H4 (cell line): ENCODE data around the gene BAIAP2L2. TPM values are rescaled to one million over a fixed set of nuclear protein-coding genes. Genes with fewer than 3 reads are reported as not detected.
A peak's percentile ranks its signal among the peaks of the same experiment; 100 is the strongest.

Experiments
- DNase-seq: peaks from one replicate; pipeline ENCODE4 v3.0.0-alpha.2; 2015; ENCODE audit warnings: low spot score
- total RNA-seq: library from RNA; depleted of rRNA; stranded (reverse); fragments of >200 nt; shearing (Covaris generic); gene quantifications from 2 replicates; pipeline ENCODE4 v1.2.3, GENCODE V29; 2014

The BAIAP2L2 gene
- total RNA-seq, 1 experiment from 2014 or later, result not detected

GRCh38 chr22:38068641-38069371, 41.7 kb downstream of the BAIAP2L2 start:
- no peak for DNase-seq

GRCh38 chr22:38067761-38068360, 42.6 kb downstream of the BAIAP2L2 start:
- DNase-seq, result no peak

GRCh38 chr22:38067028-38067415, 43.5 kb downstream of the BAIAP2L2 start:
- no peak for DNase-seq

- DNase-seq, result no peak
These were observed 44.0 kb downstream of the BAIAP2L2 start for GRCh38 chr22:38066381-38067027.

GRCh38 chr22:38065539-38065938, 44.9 kb downstream of the BAIAP2L2 start:
- no peak for DNase-seq

GRCh38 chr22:38062791-38063190, 47.7 kb downstream of the BAIAP2L2 start:
- DNase-seq, result no peak

GRCh38 chr22:38056969-38057891, 53.3 kb downstream of the BAIAP2L2 start, which contains the start of gene PICK1:
PICK1 (plus strand) TSS chr22:38057404; CDS start chr22:38057810, 406 bp downstream.
- peak; percentile 90 for DNase-seq

GRCh38 chr22:38051900-38052862, 58.3 kb downstream of the BAIAP2L2 start:
- DNase-seq, result peak; percentile 72

- no peak for DNase-seq
These were observed 59.2 kb downstream of the BAIAP2L2 start for GRCh38 chr22:38051261-38051660.

GRCh38 chr22:38050720-38051119, 59.8 kb downstream of the BAIAP2L2 start:
- no peak for DNase-seq

GRCh38 chr22:38049812-38050619, 60.5 kb downstream of the BAIAP2L2 start:
- DNase-seq, result no peak

- DNase-seq, result no peak
These were observed 64.3 kb downstream of the BAIAP2L2 start for GRCh38 chr22:38046070-38046748.

- DNase-seq, result no peak
These were observed 67.1 kb downstream of the BAIAP2L2 start for GRCh38 chr22:38043151-38044039.

- DNase-seq, result no peak
These were observed 68.0 kb downstream of the BAIAP2L2 start for GRCh38 chr22:38042488-38042790.

- DNase-seq, result no peak
These were observed 68.6 kb downstream of the BAIAP2L2 start for GRCh38 chr22:38041760-38042487.

- no peak for DNase-seq
These were observed 69.3 kb downstream of the BAIAP2L2 start for GRCh38 chr22:38040953-38041759.
